HG03521 (cell line): ENCODE measurements around the gene TTC17.

ENCODE experiments used
- ATAC-seq: cut with Tn5 transposase; IDR thresholded peaks from one replicate; pipeline ENCODE4 v1.9.1; 2021; ENCODE audit warnings: mild to moderate bottlenecking, moderate library complexity; ENCODE audit not compliant: unreplicated experiment

Gene TTC17

DNA sequence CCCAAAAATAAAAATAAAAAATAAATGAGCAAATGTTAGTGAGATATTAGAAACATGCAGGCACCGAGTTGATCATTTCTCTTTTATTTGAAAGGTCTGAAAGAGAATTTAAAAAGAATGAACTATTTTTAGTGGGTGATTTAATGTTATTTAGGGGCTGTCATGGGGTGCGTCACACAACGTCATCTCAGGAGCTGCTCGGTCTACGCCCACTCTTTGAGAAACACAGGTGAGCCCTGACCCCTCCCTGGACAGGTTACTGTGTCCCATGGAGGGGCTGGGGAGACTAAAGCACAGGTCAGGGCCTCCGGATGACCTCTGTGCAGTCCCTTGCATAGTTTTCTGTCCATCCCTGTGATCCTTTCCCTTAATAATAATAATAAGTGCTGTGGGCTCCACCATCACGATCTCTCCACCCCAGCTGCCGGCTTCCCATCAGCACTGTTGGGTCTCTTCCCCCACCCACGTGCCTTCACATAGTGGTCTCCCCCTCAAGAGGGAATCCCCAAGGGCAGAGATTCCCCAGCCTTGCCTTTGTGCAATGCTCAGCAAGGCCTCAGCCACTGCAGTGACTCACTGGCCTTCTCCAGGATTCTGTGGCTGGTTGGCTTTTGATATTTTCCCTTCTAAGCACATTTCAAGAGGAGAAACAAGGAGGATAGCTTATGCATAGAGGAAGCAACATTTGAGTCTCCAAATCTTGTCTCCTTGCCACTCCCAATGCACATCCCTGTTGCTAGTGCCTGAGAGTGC lies 159.9 kb downstream of the TTC17 start:
- ATAC-seq: no peak

- ATAC-seq: no peak
Observed at GRCh38 chr11:43521471-43521870, 162.8 kb downstream of the TTC17 start.

DNA sequence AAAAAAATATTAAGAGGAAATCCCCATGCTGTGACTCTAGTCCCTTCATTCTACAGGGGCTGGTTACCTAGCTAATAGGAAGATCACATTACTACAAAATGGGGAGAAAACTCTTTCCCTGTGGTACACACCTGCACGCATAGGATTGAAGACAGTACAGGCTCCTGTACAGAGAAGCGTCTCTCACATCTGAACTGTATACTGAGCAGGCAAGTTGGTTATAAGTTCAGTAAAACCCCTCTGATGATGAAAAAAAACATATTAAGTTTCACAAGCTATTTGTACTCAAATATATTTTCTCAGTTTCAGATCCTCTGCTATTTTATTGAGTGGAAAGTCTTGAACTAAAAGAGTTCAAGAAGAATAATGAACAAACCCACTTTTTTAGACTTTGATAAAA lies 164.9 kb downstream of the TTC17 start:
- ATAC-seq: no peak

DNA sequence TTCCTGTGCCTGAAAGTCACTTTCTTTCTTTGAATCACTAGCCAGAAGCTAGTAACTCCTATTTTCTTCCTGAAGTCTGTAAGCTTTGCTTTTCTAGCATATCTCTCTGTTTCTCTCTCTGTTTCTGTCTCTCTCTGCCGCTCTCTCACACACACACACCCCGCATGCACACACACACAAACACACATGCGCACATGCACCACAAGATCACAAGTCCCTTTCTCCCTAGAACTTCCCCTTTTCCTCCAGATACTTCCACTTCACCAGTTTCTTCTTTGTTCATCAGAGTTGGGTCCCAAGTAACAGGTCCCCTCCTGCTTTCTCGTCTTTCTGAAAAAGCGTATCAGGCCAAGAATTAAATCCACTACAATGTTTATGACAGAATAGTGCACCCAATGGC lies 173.3 kb downstream of the TTC17 start:
- no peak for ATAC-seq

DNA sequence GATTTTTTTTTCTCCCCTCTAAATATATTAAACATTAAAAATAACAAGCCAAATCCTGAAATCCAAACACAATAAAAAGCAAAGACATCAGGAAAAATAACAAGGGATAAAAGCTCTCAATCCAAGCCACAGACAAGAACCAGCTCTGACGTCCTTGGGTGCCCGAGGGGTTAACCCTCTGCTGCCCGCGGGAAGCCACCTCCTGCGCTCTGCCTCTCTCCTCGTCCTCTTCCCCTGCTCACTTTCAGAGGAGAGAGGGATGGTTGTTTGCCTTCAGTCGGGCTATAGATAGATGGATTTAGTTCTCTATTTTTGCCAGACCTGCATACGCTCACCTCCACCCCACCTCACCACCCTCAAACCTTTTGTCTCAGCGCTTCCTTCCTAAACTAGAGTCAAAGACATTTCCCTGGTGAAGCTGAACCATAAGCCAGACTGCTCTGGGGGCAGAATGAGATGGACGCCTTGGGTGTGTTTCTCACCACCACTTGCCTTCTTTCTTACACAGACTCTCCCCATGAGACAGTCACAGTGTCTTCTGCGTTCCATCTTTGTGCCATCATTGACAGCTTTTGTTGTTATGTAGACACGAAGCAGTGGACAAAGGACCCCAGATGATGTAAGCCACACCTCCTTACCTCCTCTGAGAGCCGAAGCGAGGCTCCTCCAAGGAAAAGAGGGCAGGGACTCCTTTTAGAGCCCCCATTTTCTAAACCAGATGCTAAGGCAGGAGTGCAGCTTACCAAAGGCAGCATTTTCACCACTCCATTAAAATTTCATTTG lies 179.3 kb downstream of the TTC17 start:
- no peak for ATAC-seq

DNA sequence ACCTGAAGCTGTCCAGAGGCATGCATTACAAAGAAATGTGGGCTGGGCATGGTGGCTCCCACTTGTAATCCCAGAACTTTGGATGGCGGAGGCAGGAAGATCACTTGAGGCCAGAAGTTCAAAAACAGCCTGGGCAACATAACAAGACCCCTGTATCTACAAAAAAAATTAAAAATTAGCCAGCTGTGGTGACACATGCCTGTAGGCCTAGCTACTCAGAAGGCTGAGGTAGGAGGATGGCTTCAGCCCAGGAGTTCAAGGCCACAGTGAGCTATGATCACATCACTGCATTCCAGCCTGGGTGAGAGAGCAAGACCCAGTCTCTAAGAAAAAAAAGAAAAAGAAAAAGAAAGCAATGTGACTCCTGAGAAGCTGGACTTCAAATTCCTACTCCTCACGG lies 183.3 kb downstream of the TTC17 start:
- no peak for ATAC-seq

DNA sequence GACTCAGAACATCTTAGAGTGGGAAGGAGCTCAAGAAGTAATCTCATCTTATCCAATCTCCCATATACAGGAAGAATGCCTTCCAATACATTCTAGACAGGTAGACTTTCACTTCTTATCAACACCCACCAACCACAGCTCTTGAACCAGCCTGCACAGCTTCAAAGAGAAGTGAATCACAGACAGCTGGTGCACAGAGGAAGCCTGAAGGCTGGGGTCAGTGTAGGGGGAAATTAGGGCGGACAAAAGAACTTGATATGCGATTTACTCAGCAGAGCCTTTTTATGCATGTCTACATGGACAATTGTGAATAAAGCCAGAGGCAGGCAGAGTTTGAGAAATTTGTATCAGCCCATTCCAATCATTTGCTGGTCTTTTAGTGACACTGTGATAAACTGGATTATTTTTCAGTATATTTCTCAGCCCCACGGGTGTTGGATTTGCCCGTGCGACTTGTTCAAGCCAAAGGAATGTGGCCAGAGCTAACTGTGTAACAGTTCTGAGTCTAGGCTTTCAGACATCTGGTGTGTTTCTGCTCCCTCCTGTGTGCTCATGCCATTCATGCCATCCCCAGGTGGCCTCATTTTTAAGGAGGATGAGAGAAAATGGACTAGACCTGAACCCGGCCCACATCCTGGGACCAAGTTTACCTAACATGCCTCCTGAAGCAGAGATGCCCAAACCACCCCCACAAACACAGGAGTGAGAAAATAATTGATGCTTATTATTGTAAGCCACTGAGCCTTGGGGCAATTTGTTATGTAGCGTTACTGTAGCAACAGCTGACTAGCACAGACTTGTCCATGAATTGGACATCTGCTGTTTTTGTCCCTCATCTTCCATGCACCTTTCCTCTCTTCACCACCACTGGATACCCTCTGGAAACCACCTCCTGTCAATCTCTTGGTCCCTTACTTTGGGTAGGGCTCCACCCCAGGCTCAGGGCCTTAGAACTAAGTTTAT lies 184.3 kb downstream of the TTC17 start:
- ATAC-seq: no peak
